Endothelial cell of umbilical vein (primary cell): ENCODE results near the gene PIBF1.

ENCODE experiments used
- EZH2 ChIP-seq: IDR thresholded peaks from 2 replicates; pipeline ENCODE4 v1.6.1; 2012; ENCODE audit warnings: borderline replicate concordance, low read depth, mild to moderate bottlenecking, moderate library complexity, low read length, inconsistent platforms; ENCODE audit not compliant: severe bottlenecking
- TF ChIP-seq, protein P1 (sequence below), 2 donors: IDR thresholded peaks; 1 replicate in 1 of 2; 2 replicates in 1 of 2; pipeline ENCODE4 v1.5.1; 2011; ENCODE audit warnings: low read length in 2 of 2, mild to moderate bottlenecking in 2 of 2, moderate library complexity in 2 of 2, control low read depth in 1 of 2, inconsistent platforms in 1 of 2, low read depth in 1 of 2; ENCODE audit not compliant: insufficient read depth in 1 of 2; ENCODE audit errors: extremely low read depth in 1 of 2

DNA sequence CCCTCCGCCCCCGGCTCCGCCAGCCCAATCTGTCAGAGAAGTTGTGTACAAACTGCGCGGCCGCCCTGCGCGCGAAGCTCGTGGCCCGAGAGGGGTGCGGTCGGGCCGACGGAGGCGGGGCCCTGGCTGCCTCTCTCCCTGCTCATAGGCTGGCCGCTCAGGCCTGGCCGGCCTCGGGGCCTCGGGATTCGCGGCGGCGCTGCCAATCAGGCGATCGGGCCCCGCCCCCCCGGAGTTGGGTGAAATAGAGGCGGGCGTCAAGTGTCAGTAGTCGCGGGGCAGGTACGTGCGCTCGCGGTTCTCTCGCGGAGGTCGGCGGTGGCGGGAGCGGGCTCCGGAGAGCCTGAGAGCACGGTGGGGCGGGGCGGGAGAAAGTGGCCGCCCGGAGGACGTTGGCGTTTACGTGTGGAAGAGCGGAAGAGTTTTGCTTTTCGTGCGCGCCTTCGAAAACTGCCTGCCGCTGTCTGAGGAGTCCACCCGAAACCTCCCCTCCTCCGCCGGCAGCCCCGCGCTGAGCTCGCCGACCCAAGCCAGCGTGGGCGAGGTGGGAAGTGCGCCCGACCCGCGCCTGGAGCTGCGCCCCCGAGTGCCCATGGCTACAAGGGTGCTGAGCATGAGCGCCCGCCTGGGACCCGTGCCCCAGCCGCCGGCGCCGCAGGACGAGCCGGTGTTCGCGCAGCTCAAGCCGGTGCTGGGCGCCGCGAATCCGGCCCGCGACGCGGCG, 277.0 kb downstream of the PIBF1 start, which contains the start of gene KLF5:
- TF ChIP-seq, protein P1, sequence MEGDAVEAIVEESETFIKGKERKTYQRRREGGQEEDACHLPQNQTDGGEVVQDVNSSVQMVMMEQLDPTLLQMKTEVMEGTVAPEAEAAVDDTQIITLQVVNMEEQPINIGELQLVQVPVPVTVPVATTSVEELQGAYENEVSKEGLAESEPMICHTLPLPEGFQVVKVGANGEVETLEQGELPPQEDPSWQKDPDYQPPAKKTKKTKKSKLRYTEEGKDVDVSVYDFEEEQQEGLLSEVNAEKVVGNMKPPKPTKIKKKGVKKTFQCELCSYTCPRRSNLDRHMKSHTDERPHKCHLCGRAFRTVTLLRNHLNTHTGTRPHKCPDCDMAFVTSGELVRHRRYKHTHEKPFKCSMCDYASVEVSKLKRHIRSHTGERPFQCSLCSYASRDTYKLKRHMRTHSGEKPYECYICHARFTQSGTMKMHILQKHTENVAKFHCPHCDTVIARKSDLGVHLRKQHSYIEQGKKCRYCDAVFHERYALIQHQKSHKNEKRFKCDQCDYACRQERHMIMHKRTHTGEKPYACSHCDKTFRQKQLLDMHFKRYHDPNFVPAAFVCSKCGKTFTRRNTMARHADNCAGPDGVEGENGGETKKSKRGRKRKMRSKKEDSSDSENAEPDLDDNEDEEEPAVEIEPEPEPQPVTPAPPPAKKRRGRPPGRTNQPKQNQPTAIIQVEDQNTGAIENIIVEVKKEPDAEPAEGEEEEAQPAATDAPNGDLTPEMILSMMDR (IDR thresholded peaks at IDR 0.05; ENCODE audit: extremely low read depth in 1 of 2, insufficient read depth in 1 of 2, low read depth in 1 of 2, low read length in 2 of 2), result no peak
- no peak for TF ChIP-seq EZH2
